ENCODE measurements around the gene QRSL1.
"Not testable (repeated sequence)": the region's sequence is repeated elsewhere in the genome, so short reads cannot be mapped to it uniquely, and the experiment has no call there.

QRSL1 gene, protein sequence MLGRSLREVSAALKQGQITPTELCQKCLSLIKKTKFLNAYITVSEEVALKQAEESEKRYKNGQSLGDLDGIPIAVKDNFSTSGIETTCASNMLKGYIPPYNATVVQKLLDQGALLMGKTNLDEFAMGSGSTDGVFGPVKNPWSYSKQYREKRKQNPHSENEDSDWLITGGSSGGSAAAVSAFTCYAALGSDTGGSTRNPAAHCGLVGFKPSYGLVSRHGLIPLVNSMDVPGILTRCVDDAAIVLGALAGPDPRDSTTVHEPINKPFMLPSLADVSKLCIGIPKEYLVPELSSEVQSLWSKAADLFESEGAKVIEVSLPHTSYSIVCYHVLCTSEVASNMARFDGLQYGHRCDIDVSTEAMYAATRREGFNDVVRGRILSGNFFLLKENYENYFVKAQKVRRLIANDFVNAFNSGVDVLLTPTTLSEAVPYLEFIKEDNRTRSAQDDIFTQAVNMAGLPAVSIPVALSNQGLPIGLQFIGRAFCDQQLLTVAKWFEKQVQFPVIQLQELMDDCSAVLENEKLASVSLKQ

DNA sequence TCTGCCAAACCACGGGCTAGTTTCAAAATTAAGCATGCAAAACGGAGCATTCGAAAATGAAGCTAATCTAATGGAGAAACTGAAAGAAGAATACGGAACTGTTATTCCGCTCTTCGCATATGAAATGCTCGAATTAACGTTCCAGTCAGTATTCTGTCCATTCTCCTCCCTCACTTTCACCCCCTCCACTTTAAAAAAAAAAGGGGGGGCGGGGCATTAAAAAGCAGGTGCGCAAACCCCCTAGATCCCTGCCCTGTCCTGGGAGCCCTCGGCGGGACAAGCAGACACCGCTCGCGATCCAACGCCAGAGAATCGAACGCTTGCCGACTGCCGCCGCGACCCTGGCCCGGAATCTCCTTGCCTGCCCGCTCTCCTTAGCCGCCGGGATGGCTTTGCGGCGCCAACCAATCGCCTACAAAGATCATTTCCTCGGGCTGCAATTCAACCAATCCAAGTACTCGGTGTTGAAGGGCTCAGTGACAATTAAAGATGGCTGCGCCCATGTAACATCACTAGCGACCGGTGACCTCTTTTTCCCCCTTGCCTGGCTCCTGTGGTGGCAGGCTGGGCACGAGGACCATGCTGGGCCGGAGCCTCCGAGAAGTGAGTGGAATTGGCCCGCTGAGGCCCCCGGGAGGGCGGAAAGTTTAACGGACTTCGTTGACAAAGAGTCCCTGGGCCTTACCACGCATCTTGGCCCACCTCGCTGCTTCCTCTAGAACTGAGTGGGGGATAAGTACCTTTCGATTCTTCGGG is at the start of gene QRSL1, which contains the start of gene RTN4IP1:
Gene QRSL1 (plus strand): TSS at position 476 of the 756 bp plus-strand sequence. CDS start 104 bp downstream, at position 580.
Gene RTN4IP1 (minus strand): TSS at position 396 of the 756 bp plus-strand sequence. CDS start 477 bp downstream, outside the sequence.
- FAIRE-seq = no peak

DNA sequence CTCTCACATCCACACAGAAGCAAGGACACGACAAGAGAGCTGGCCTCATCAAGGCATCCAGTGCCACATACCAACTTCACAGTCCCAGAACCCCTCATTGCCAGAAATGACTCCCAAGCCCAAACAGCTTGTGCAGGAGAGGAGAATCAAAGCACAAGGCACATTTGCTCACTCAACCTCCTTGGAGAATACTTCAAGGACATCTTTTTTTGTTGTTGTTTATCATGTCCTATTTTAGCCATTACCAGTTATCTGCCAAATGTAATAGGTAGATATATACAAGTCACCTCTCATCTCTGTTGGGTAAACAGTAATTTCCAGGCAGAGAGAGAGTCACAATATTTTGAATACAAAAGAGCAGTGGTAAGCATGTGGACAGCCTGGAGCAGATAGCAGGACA is 47.9 kb upstream of the QRSL1 start:
- no peak for FAIRE-seq

DNA sequence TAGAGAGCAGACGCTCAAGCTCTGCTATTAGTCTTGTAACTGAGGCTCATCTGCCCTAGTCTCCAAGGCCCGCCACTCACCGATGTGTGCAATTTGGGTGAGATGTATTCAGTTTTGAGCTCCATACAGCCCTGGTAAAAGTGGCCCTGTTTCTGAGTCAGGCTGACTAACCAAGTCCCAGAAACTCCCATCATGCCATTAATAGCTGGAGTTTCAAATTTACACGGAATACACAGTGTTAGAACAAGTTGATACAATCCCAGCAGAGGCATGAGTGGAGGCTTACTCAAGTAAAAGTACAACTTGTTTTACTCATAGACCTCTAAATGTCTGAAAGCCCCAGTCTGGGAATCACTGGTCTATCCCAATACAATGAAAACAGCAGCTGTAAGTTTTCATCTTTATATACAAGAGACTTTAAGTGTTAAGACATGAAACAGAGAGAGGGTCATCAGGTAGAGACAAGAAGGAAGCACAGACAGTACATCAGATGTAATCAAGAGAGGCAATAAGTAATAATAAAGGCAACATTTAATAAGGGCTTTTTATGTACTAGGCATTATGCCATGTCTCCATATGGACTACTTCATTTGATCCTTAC is 42.5 kb upstream of the QRSL1 start:
- no peak for FAIRE-seq

DNA sequence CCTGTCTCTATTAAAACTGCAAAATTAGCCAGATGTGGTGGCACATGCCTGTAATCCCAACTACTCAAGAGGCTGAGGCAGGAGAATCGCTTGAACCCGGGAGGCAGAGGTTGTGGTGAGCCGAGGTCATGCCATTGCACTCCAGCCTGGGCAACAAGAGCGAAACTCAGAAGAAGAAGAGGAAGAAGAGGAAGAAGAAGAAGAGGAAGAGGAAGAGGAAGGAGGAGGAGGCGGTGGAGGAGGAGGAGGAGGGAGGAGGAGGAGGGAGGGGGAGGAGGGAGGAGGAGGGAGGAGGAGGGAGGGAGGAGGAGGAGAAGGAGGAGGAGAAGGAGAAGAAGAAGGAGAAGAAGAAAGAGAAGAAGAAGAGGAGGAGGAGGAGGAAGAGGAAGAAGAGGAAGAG is 40.4 kb upstream of the QRSL1 start:
- FAIRE-seq = not testable (repeated sequence)

DNA sequence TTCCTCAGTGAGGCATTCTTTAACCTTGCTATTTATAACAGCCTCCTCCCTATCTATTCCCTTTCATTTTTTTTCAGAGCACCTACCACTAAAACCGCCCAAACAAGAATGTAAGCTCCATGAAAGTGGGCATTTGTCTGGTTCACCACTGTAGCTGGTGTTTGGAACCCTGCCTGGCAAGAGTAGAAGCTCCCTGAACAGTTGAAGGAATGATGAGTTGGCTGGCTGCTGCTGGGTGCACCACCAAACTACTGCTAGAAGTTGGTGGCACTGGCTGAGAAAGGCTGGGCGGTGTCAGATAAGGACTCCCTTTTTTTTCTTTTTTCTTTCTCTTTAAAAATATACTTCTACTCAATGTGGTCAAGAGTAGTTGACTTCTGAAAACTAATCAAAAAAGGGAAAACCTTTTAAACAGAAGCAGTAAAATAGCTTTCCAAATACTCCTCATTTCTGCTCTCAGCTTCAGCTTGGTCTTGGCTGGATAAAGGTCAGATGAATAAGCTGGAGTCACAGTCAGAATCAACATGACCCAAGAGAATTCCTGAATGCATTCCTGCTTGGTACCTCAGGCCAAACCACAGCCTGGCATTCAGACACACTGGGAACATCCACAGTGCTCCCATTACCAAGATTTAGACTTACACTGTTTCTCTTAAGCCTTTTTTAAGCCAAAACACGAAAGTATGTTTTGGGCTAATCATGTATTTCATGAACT is 38.1 kb upstream of the QRSL1 start:
- no peak for FAIRE-seq

DNA sequence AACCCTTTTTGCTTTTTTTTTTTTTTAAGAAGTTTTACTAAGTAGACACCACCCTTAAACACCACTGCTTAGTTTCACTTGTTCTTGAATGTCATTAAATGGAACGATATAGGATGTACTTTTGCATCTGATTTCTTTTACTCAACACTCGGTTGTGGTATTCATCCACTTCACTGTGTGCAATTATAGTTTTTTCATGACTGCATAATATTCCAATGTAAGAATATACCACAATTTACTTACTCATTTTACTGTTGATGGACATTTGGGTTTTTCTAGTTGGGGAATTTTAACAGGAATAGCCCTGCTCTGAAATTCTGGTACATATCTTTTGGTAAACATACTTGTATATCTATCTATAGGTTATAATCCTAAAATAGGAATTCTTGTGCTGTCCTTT is 29.9 kb upstream of the QRSL1 start:
- no peak for FAIRE-seq

DNA sequence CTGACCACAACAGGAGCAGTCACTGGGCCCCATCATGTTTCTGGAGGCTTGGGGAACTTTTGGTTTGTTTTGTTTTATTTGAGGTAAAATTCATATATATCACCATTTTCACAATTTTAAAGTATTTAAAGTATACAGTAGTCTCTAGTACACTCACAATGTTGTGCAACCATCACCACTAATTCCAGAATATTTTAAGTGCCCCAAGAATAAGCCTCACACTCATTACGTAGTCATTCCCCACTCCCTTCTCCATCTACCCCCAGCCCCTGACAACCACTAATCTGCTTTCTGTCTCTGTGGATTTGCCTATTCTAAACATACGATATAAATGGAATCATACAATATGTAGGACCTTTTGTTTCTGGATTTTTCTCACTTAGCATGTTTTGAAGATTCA is 29.0 kb upstream of the QRSL1 start:
- FAIRE-seq = no peak

DNA sequence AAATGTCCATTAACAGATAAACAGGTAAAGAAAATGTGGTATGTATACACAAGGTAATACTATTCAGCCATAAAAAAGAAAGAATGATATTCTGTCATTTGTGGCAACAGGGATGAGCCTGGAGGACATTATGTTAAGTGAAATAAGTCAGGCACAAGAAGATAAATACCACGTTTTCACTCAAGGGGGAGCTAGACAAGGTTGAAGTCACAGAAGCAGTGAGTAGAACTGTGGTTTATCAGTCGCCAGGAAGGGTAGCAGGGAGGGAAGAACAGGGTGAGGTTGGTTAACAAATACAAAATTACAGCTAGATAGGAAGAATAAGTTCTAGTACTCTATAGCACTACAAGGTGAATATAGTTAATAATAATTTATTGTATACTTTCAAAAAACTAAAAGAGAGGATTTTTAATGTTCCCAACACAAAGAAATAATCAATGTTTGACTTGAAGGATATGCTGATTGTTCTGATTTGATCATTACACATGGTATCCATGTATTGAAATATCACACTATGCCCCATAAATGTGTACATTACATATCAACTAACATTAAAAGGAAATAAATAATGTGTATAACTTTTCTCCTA is 21.2 kb upstream of the QRSL1 start:
- FAIRE-seq = peak; percentile 33

DNA sequence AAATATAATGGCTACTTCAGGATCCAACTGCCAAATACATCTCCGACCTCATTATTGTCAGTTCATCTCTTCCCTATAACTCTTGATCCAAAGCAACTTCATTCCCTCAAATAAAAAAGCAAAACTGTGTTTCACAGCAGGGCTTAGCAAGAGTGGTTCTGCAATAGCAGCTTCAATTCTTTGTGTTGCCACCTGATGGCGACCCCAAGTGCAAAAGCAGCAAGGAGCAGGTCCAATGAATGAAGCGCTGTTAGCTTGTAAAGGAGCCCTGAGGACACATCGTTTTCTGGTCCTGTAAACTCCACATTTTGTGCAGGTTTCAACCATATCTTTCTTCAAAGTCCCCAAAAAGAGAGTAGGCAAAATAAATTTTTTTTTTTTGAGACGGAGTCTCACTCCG is 19.7 kb upstream of the QRSL1 start:
- no peak for FAIRE-seq

DNA sequence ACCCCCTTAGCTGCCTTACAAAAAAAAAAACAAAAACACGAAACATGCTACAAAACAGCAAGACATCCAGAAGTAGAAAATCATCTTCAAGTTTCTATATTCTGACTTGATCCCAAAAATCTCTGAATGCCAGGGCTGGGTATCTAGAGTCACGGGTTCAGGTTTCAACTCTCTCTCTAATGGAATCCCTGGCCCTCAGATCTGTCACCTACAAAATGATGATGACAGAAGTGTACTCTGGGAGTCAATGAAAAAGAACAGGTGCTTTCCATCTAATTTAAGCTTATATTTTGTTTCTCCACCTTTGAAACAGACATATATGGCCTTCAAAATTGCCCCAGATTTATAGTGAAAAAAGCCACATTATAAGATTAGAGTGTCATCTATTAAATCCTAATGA is 18.3 kb upstream of the QRSL1 start:
- no peak for FAIRE-seq

DNA sequence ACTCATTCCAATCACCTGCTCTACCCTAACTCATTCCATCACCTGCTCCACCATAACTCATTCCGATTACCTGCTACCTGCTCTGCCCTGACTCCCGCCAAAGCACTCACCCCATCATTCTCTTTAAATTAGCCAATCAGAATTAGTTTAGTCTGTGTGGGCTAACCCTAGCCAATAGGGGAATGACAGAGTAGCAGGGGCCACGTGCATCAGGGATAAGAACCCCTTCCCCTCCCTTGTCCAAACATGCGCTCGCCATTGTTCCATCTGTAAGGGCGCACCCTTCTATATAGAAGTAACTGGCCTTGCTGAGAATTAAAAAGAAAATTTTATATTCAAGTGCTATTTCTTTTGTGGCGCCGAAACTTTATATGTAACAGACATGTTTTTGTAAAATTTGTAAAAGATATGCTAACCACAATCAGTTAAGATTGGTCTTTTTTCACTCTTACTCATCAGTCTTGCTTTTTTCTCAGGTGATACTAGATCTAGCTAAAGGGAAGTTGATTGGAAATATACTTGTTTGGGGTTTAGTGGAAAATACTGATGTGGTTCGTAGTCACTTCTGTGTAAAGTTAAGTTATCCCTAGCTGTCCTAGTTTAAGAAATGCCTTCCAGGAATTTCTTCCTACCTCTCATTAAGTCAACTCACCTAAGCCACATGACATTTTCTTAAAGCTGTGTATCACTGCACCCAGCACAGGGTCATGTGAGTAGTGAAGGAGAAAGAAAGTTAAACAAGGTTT is 16.5 kb upstream of the QRSL1 start:
- no peak for FAIRE-seq

DNA sequence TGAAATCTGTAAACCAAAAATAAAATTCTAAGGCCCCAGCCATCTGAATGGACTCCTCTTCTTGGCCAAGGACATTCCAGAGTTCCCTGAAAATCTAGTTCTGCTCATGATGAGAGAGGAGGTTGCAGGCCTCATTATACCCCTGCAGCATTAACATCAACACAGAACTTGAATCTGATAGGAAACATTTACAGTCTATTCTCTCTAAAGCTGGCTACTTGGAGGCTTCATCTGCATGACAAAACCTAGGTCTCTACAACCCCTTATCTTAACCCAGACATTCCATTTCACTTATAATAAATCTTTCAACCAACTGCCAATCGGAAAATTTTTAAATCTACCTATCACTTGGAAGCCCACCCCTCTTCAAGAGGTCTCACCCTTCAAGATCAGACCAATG is 15.8 kb upstream of the QRSL1 start:
- no peak for FAIRE-seq

DNA sequence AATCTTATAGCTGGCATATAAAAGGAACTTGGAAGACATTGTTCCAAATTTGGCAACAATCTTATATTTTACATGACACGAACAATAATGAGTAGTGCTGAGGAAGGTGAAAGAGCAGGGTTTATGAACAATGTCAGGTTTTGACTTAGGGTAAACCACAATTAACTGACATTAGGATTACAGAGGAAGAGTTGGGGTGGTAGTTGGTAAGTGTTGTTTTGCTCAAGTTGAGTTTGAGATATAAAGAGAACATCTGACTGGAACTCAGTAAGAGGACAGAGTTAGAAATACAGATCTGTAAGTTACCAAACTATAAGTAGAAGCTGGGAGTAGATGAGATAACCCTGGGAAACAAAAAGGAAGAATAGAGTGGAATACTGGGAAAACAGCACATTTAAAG is 15.2 kb upstream of the QRSL1 start:
- no peak for FAIRE-seq

DNA sequence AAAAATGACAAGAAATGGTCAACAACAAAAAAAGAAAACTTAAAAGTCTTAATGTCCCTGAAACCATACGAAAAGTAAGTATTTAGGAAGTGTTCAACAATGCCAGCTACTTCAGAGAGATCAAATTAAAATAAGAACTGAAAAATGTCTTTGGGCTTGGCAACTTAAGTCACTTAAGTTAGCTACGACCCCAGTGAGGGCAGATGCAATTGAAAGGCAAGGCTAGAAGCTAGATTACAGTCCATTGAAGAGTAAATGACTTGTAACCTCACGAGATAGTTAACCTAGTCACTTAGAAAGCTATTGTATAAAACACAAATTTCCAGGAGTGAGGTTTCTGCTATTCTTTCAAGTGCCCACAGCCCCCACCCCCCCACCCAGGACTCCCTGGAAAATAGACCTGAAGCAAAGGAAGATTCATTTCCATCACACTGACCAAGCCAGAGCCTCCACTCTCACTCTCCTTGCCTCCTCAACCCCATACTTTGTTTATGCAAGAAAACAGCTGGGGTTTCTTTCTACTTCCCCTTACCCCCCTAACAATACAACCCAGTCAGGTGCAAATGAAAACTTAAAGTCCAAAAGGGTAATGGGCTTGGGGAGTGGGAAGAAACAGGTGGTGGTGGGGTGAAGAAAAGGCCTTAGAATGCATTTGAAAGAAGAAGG is 14.7 kb upstream of the QRSL1 start:
- no peak for FAIRE-seq

DNA sequence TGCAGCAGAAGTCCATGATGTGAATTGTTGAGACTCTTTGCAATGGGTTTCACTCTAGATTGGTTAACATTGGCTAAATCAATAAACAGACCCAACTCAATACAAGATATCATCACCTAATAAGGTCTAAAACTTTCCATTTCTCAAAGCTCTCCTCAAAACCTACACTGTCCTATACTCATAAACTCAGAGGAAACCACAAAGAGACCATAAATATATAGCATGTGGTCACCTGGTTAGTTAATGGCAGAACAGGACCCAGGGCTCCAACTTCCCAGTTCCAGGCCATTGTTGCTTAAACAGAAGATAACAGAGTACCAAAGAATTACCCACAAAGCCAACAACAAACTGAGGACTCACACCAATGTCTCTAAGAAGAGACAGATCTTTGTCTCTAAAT is 12.1 kb upstream of the QRSL1 start:
- no peak for FAIRE-seq

DNA sequence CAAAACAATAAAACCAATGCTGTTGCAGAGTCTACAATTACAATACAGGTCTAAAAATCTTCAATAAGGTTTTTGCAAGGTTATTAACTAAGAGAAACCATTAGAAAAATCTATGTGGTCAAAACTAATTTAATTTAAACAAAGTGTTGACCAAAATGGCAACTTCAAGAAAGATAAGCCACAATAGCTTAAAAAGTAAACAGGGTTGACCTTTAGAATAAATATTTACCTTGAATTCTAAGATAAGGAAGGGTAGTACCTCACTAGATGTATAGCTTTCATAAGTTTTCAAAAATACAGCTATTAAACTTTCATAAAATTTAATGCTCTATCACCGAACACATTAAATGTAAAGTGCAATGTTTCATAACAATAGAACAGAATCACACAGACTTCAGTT is 11.5 kb upstream of the QRSL1 start:
- FAIRE-seq = peak; percentile 78

DNA sequence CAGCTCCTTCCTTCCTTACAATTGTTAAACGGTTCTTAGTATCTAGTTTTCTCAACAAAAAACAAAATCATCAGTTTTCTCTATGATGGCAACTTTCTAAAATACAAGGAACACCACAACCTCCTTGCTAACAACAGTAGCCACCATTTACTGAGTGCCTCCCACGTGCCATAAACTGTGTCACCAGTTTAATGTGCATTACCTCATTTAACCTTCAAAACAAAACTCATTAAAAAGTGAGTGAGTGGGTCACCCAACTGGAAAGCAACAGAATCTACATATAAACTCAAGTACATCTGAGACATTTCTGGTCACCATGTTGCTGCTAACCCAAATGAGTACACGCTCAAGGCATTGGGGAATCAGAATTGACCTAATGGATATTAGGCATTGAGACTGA is 11.1 kb upstream of the QRSL1 start:
- no peak for FAIRE-seq

DNA sequence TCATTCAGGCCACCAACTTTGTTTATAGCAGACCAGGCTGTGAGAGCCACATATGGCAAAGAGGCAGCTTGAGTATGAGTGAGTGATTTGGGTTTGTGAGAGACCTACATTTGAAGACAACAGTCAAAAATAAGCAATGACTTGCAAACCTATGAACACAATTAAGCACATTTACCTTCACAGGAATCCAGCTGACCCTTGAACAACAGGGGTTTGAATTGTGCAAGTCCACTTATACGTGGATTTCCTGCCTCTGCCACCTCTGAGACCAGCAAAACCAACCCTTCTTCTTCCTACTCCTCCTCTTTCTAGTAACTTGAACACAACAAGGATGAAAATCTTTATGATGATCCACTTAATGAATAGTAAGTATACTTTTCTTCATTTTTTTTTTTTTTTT is 10.2 kb upstream of the QRSL1 start:
- no peak for FAIRE-seq

DNA sequence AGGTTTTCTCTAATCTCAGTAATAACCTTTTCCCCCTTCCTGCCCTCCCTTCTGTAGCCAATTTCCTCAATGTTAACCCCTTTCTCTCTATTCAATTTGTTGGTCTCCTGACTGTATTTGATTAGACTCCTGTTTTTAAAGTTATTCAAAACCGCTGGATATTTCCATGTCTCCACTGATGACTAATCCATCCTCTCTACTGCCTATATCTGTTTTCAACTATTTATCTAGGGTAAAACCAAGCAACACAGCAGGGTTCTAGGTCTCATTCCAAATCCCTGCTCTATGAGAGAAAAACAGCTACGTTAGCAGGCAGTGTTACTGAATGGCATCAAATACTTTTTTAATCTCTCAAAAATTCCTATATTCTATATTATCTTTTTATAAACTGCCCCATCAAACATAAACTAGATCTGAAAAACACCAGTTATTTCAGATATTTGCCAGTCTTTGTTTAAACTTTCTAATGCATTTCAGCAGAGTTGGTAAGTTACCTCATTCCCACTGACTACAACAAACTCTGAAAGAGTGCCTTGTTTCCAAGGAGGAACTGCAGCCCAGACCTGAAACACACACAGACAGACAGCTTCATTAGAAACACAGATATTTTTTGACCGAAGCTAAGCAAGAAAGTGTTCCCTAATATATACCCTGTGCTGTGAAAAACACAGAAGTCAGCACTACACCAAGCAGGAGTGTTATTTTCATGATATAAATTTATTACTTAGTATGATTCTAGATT is 8.3 kb upstream of the QRSL1 start:
- no peak for FAIRE-seq

DNA sequence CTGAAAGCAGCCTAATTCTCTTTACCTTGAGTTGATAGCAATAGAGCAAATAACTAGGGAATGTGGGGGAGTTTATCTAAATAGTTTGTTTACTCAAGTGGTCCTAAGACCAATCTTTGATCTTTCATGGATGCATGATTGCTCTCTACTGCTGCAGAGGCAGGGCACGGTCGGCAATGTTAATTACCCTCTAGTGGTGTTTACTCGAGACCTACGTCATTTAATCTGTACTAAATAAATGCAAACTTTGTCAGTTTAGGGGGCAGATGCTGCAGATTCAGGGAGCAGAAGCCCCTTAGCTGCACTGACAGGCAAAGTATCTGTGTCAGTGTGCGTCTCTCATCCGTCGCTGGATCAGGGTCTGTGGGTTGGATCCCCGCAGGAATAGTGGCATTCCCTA is 7.0 kb upstream of the QRSL1 start:
- no peak for FAIRE-seq

Data from colon (tissue), 2 donors.